ENCODE data around the gene DNAH2. TPM values are rescaled to one million over a fixed set of nuclear protein-coding genes. Genes with fewer than 3 reads are reported as not detected.

Gene DNAH2
- total and polyA plus RNA-seq, 2 experiments from 2014 or later = 0.38 TPM; not detected in 1

GRCh38 chr17:7857713-7858521 is 140.4 kb downstream of the DNAH2 start, which contains the start of gene CYB5D1:
Gene CYB5D1, plus strand, starts transcription at chr17:7858003. Its CDS starts 132 bp downstream, at chr17:7858135.
- peaks cover 10% of the 10 kb centered on the region for H4K20me1 ChIP-seq (replicated peaks; ENCODE audit: insufficient read depth)
- peaks cover 40% of the 10 kb centered on the region for H3K27me3 ChIP-seq (ENCODE audit: insufficient read depth)
- H3K27ac ChIP-seq (ENCODE audit: low read depth) = peak within 1 kb of the TSS; percentile 65
- Mint-ChIP-seq H3K27me3 (ENCODE audit: insufficient read depth, low read depth, poor library complexity) (peaks cover 4% of the 10 kb centered on the region), H3K4me1 (peaks cover 22% of the 10 kb centered on the region), H3K4me3 (no peak within 1 kb of the TSS), H3K36me3 (ENCODE audit: low read depth) (no peaks in the 10 kb centered on the region; the same call in 2 of the 3 replicates), H3K9me3 (no peaks in the 10 kb centered on the region; the same call in 2 of the 3 replicates), H3K27ac (no peak within 1 kb of the TSS; the same call in 1 of the 2 replicates)
- DNase-seq (ENCODE audit: low spot score) = peak; percentile 95
- H2AFZ ChIP-seq = peak within 1 kb of the TSS; percentile 30
- H3K9me2 ChIP-seq (ENCODE audit: insufficient read depth) = no peaks in the 10 kb centered on the region
- H3K79me2 ChIP-seq (replicated peaks; ENCODE audit: insufficient read depth) = peaks cover 7% of the 10 kb centered on the region
- peak within 1 kb of the TSS; percentile 99 for H3K4me2 ChIP-seq
- H3K4me1 ChIP-seq (ENCODE audit: insufficient read depth) = peaks cover 41% of the 10 kb centered on the region
- H3K4me3 ChIP-seq = peak within 1 kb of the TSS; percentile 55
- peak; percentile 7 for ATAC-seq
- peaks cover 14% of the 10 kb centered on the region; the same call in 1 of the 2 replicates for H3F3A ChIP-seq (replicated peaks; ENCODE audit: low read depth)
- TF ChIP-seq REST (IDR thresholded peaks at IDR 0.05; ENCODE audit: unreplicated experiment) = no peak
- TF ChIP-seq JUNB (IDR thresholded peaks at IDR 0.05; ENCODE audit: unreplicated experiment) = no peak
- TF ChIP-seq ETS1 (IDR thresholded peaks at IDR 0.05) = peak; percentile 87
- TF ChIP-seq ZNF462 (CRISPR knock-in tag; IDR thresholded peaks at IDR 0.05) = no peak
- TF ChIP-seq CREB1 (CRISPR knock-in tag; IDR thresholded peaks at IDR 0.05; ENCODE audit: low read depth) = 0 out of 2 replicates have a peak, but pooled peaks have one; percentile 2
- no peak for TF ChIP-seq EZH2 (IDR thresholded peaks at IDR 0.05; ENCODE audit: low read depth, unreplicated experiment)
- no peak for TF ChIP-seq ZNF114 (CRISPR knock-in tag; IDR thresholded peaks at IDR 0.05)
- no peak for TF ChIP-seq EZH2phosphoT487 (IDR thresholded peaks at IDR 0.05; ENCODE audit: unreplicated experiment)
- TF ChIP-seq POLR2AphosphoS5 (IDR thresholded peaks at IDR 0.05; ENCODE audit: low read depth) = peak; percentile 59
- TF ChIP-seq NANOG (IDR thresholded peaks at IDR 0.05; ENCODE audit: borderline replicate concordance) = no peak
- TF ChIP-seq STAT1 (IDR thresholded peaks at IDR 0.05; ENCODE audit: unreplicated experiment) = no peak
- no peak for TF ChIP-seq CTCF (conservative IDR thresholded peaks at IDR 0.05; ENCODE audit: low read depth in 2 of 2)
- TF ChIP-seq ZNF331 (CRISPR knock-in tag; IDR thresholded peaks at IDR 0.05; ENCODE audit: low read depth) = no peak
- no peaks in the 10 kb centered on the region; the same call in 1 of the 2 replicates for H3K36me3 ChIP-seq (ENCODE audit: insufficient read depth)

All from GM23338 (cell line).